Muscle of leg (tissue), 11 donors: ENCODE data around the gene UBXN4. TPM values are rescaled to one million over a fixed set of nuclear protein-coding genes. Genes with fewer than 3 reads are reported as not detected.
A peak's percentile ranks its signal among the peaks of the same experiment; 100 is the strongest.

Source experiments
- DNase-seq: peaks from one replicate; pipeline ENCODE4 v3.0.0; 2013
- H3K27ac ChIP-seq: one replicate; pipeline ENCODE4 v1.5.1; 2013; ENCODE audit warnings: mild to moderate bottlenecking, low read length, control low read depth
- H3K27me3 ChIP-seq: one replicate; pipeline ENCODE4 v1.6.1; 2013; ENCODE audit warnings: low read length; ENCODE audit not compliant: control insufficient read depth, insufficient read depth
- H3K36me3 ChIP-seq: one replicate; pipeline ENCODE4 v1.6.1; 2013; ENCODE audit warnings: low read length; ENCODE audit not compliant: control insufficient read depth, insufficient read depth
- H3K4me1 ChIP-seq: one replicate; pipeline ENCODE4 v1.6.1; 2013; ENCODE audit warnings: low read length; ENCODE audit not compliant: control insufficient read depth, insufficient read depth
- H3K4me3 ChIP-seq: one replicate; pipeline ENCODE4 v1.5.1; 2013; ENCODE audit warnings: low read length, control low read depth
- H3K9me3 ChIP-seq: replicated peaks from 2 replicates; pipeline ENCODE4 v1.6.1; 2013; ENCODE audit warnings: low read depth, low read length; ENCODE audit not compliant: control insufficient read depth
- whole genome bisulfite sequencing: methylation state at CpG from one replicate; pipeline ENCODE4 v1.1.5; 2013; ENCODE audit warnings: missing lambda C conversion rate; ENCODE audit not compliant: insufficient coverage; 5-methylcytosine and 5-hydroxymethylcytosine counted together
- polyA plus RNA-seq, 8 donors: library from polyadenylated mRNA; unstranded; fragments of 120-200 nt; gene quantifications; one replicate each; pipeline versions ENCODE4 v1.2.1 to v1.2.3, GENCODE V29; 2013; ENCODE audit warnings: inconsistent platforms in 1 of 8, low replicate concordance in 1 of 8; ENCODE audit not compliant: insufficient read length in 8 of 8, insufficient read depth in 1 of 8
- total RNA-seq: library from RNA; stranded (reverse); fragments of 120-200 nt; gene quantifications from one replicate; pipeline ENCODE4 v1.2.4, GENCODE V29; 2013

Gene UBXN4
- total and polyA plus RNA-seq, 9 donors = 41.8 to 81.8 (median 67.0) TPM

GRCh38 chr2:135821190-135821589, 79.5 kb downstream of the UBXN4 start:
- no CpG with 5 or more reads among the region's 2 CpGs for WGBS
- H3K4me3 ChIP-seq = no peak overlapping the region
- peaks cover 3% of the 10 kb centered on the region for H3K4me1 ChIP-seq
- peaks cover 4% of the 10 kb centered on the region for H3K9me3 ChIP-seq
- no peaks in the 10 kb centered on the region for H3K36me3 ChIP-seq
- H3K27me3 ChIP-seq = no peaks in the 10 kb centered on the region
- no peak for DNase-seq
- no peak overlapping the region for H3K27ac ChIP-seq

GRCh38 chr2:135822855-135823254, 81.2 kb downstream of the UBXN4 start:
- Histone ChIP-seq H3K9me3 (peaks cover 4% of the 10 kb centered on the region), H3K27ac (no peak overlapping the region), H3K4me1 (peaks cover 3% of the 10 kb centered on the region), H3K4me3 (no peak overlapping the region), H3K36me3 (no peaks in the 10 kb centered on the region), H3K27me3 (no peaks in the 10 kb centered on the region)
- no peak for DNase-seq
- 83% methylated on average over 1 of the region's 1 CpG for WGBS

GRCh38 chr2:135825131-135825530, 83.5 kb downstream of the UBXN4 start:
- Histone ChIP-seq H3K27ac (no peak overlapping the region), H3K4me1 (peaks cover 3% of the 10 kb centered on the region), H3K4me3 (no peak overlapping the region), H3K27me3 (no peaks in the 10 kb centered on the region), H3K36me3 (no peaks in the 10 kb centered on the region), H3K9me3 (peaks cover 4% of the 10 kb centered on the region)
- 60% methylated on average over 4 of the region's 9 CpGs for WGBS
- DNase-seq = no peak

GRCh38 chr2:135825550-135826176, 84.0 kb downstream of the UBXN4 start:
- Histone ChIP-seq H3K36me3 (no peaks in the 10 kb centered on the region), H3K4me1 (peaks cover 3% of the 10 kb centered on the region), H3K9me3 (peaks cover 4% of the 10 kb centered on the region), H3K4me3 (no peak overlapping the region), H3K27ac (no peak overlapping the region), H3K27me3 (no peaks in the 10 kb centered on the region)
- 40% methylated on average over 8 of the region's 11 CpGs for WGBS
- DNase-seq = peak; percentile 16

- H3K4me3 ChIP-seq = no peak overlapping the region
- no peaks in the 10 kb centered on the region for H3K27me3 ChIP-seq
- no peaks in the 10 kb centered on the region for H3K36me3 ChIP-seq
- H3K27ac ChIP-seq = no peak overlapping the region
- H3K4me1 ChIP-seq = peaks cover 3% of the 10 kb centered on the region
- WGBS = 82% methylated on average over 4 of the region's 6 CpGs
- no peak for DNase-seq
- H3K9me3 ChIP-seq = peaks cover 4% of the 10 kb centered on the region
Measured at GRCh38 chr2:135826544-135826943, 84.9 kb downstream of the UBXN4 start.

- H3K27me3 ChIP-seq = no peaks in the 10 kb centered on the region
- no peak overlapping the region for H3K4me3 ChIP-seq
- DNase-seq = no peak
- WGBS = 72% methylated on average over 6 of the region's 13 CpGs
- H3K36me3 ChIP-seq = no peaks in the 10 kb centered on the region
- no peaks in the 10 kb centered on the region for H3K9me3 ChIP-seq
- H3K4me1 ChIP-seq = peaks cover 3% of the 10 kb centered on the region
- H3K27ac ChIP-seq = no peak overlapping the region
Measured at GRCh38 chr2:135829378-135830135, 87.9 kb downstream of the UBXN4 start.

GRCh38 chr2:135831180-135831812, 89.6 kb downstream of the UBXN4 start:
- H3K27ac ChIP-seq = no peak overlapping the region
- H3K9me3 ChIP-seq = no peaks in the 10 kb centered on the region
- DNase-seq = no peak
- H3K27me3 ChIP-seq = no peaks in the 10 kb centered on the region
- no peaks in the 10 kb centered on the region for H3K36me3 ChIP-seq
- H3K4me1 ChIP-seq = no peaks in the 10 kb centered on the region
- 78% methylated on average over 13 of the region's 14 CpGs for WGBS
- no peak overlapping the region for H3K4me3 ChIP-seq

- DNase-seq = no peak
- WGBS = 69% methylated on average over 3 of the region's 6 CpGs
- no peak overlapping the region for H3K27ac ChIP-seq
- H3K4me3 ChIP-seq = no peak overlapping the region
- no peaks in the 10 kb centered on the region for H3K36me3 ChIP-seq
- no peaks in the 10 kb centered on the region for H3K9me3 ChIP-seq
- no peaks in the 10 kb centered on the region for H3K27me3 ChIP-seq
- no peaks in the 10 kb centered on the region for H3K4me1 ChIP-seq
Measured at GRCh38 chr2:135832891-135833290, 91.2 kb downstream of the UBXN4 start.
